Measurements from ENCODE around the gene GBP6. TPM values are rescaled to one million over a fixed set of nuclear protein-coding genes. Genes with fewer than 3 reads are reported as not detected.

Gene GBP6
- total and polyA plus RNA-seq, 4 donors, result 0.22 to 0.50 (median 0.29) TPM

DNA sequence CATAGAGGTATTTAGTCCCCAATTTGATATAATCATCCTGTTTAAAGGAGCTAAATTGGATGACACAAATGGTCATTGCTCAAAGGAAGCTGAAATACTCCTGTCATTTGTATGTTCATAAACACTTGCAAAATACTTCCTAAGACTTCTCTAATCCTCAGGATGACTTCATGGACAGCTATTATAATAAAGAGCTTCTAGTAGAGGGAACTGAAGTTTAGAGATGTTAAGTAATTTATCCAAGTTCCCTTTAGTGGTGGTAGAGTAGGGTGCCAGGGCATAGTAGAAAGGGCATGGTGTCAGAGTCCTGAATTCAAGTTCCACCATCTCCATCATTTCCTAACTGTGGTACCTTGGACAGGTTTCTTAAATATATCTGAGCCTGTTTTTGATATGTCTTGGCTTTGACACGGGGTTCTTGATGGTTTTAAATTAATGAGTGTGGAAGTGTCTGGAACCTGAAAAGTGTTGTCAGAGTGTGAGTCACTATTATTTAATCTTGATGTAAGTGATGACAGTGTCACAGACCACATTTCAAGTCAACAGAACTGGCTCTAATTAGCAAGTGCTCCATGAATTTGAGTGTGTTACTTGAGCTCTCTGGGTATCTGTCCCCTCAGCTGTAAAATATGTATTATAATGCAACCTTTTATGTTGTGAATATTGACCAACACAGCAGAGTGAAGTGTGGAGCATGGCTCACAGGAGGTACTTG, 12.1 kb upstream of the GBP6 start:
- WGBS (ENCODE audit: insufficient coverage), result 83% methylated on average over 1 of the region's 1 CpG
- H3K27ac ChIP-seq (ENCODE audit: low read depth, low read length), result no peak overlapping the region
- no peaks in the 10 kb centered on the region for H3K27me3 ChIP-seq (ENCODE audit: control insufficient read depth, insufficient read depth, low read length)
- H3K4me1 ChIP-seq (ENCODE audit: control insufficient read depth, insufficient read depth, low read length), result no peaks in the 10 kb centered on the region
- no peak for DNase-seq (ENCODE audit: low read depth in 4 of 6, low spot score in 6 of 6)
- no peaks in the 10 kb centered on the region for H3K9me3 ChIP-seq (ENCODE audit: control insufficient read depth, insufficient read depth, low read length)
- H3K36me3 ChIP-seq (ENCODE audit: control insufficient read depth, insufficient read depth, low read length), result no peaks in the 10 kb centered on the region
- H3K4me3 ChIP-seq (ENCODE audit: low read depth, low read length), result no peak overlapping the region

DNA sequence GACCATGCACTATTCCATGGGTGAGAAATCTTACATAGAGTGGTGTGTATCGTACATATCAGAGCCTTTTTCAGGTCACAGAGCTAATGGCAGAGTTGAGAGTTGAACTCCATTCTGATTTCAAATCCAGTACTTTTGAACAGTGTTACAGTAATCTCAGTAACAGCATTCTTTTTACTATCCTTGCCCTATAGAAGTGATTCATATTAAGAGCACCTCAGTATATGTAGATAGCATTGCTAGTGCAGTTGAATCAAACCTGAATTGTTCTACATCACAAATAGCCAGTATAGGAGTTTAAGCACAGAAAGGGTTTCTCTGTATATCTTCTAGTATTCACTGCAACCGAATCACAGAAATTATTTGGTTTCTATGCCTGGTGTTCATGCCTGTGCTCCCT, 11.4 kb upstream of the GBP6 start:
- WGBS (ENCODE audit: insufficient coverage), result no CpG with 5 or more reads among the region's 2 CpGs
- Histone ChIP-seq H3K9me3 (ENCODE audit: control insufficient read depth, insufficient read depth, low read length) (no peaks in the 10 kb centered on the region), H3K27ac (ENCODE audit: low read depth, low read length) (no peak overlapping the region), H3K36me3 (ENCODE audit: control insufficient read depth, insufficient read depth, low read length) (no peaks in the 10 kb centered on the region), H3K27me3 (ENCODE audit: control insufficient read depth, insufficient read depth, low read length) (no peaks in the 10 kb centered on the region), H3K4me1 (ENCODE audit: control insufficient read depth, insufficient read depth, low read length) (no peaks in the 10 kb centered on the region), H3K4me3 (ENCODE audit: low read depth, low read length) (no peak overlapping the region)
- no peak for DNase-seq (ENCODE audit: low read depth in 4 of 6, low spot score in 6 of 6)

DNA sequence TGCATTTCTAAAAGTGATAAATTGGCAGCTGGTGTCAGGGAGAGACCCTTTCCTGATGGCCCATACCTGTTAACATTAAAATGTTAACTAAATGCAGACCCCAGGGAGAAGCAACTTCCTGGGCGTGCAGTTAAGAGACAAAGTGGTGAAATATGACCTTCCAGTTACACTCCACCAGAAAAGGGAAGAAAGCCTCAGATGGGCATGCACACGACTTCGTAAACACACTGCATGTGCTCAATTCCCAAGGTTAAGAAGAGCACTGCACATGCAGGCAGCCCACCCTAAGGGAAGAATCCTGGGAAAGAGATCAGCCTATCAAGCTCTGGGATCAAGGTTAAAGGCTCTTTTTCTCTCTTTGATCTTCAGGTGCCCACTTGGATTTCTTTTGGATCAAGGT, 9.7 kb upstream of the GBP6 start:
- Histone ChIP-seq H3K27me3 (ENCODE audit: control insufficient read depth, insufficient read depth, low read length) (no peaks in the 10 kb centered on the region), H3K4me3 (ENCODE audit: low read depth, low read length) (no peak overlapping the region), H3K36me3 (ENCODE audit: control insufficient read depth, insufficient read depth, low read length) (no peaks in the 10 kb centered on the region), H3K27ac (ENCODE audit: low read depth, low read length) (no peak overlapping the region), H3K4me1 (ENCODE audit: control insufficient read depth, insufficient read depth, low read length) (no peaks in the 10 kb centered on the region), H3K9me3 (ENCODE audit: control insufficient read depth, insufficient read depth, low read length) (no peaks in the 10 kb centered on the region)
- DNase-seq (ENCODE audit: low read depth in 4 of 6, low spot score in 6 of 6), result no peak
- WGBS (ENCODE audit: insufficient coverage), result 71% methylated on average over 2 of the region's 3 CpGs

DNA sequence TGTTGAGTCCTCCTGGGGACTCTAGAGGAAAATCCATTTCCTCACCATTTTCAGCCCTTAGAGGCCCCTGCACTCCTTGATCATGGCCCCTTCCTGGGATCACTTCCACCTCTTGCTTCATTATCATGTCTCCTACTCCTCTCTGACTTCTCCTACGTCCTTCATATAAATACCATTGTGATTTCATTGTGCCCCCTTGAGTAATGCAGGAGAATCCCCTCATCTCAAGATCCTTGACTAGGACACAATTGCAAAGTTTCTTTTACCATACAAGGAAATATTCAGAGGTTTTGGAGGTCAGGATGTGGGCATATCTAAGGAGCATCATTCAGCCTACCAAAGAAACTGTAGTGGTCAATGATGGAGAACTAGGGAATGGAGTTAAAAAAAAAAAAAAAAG, 8.8 kb upstream of the GBP6 start:
- H3K4me3 ChIP-seq (ENCODE audit: low read depth, low read length), result no peak overlapping the region
- H3K9me3 ChIP-seq (ENCODE audit: control insufficient read depth, insufficient read depth, low read length), result no peaks in the 10 kb centered on the region
- WGBS (ENCODE audit: insufficient coverage), result 75% methylated on average over 1 of the region's 1 CpG
- H3K27me3 ChIP-seq (ENCODE audit: control insufficient read depth, insufficient read depth, low read length), result no peaks in the 10 kb centered on the region
- no peaks in the 10 kb centered on the region for H3K4me1 ChIP-seq (ENCODE audit: control insufficient read depth, insufficient read depth, low read length)
- DNase-seq (ENCODE audit: low read depth in 4 of 6, low spot score in 6 of 6), result no peak
- H3K27ac ChIP-seq (ENCODE audit: low read depth, low read length), result no peak overlapping the region
- H3K36me3 ChIP-seq (ENCODE audit: control insufficient read depth, insufficient read depth, low read length), result no peaks in the 10 kb centered on the region

DNA sequence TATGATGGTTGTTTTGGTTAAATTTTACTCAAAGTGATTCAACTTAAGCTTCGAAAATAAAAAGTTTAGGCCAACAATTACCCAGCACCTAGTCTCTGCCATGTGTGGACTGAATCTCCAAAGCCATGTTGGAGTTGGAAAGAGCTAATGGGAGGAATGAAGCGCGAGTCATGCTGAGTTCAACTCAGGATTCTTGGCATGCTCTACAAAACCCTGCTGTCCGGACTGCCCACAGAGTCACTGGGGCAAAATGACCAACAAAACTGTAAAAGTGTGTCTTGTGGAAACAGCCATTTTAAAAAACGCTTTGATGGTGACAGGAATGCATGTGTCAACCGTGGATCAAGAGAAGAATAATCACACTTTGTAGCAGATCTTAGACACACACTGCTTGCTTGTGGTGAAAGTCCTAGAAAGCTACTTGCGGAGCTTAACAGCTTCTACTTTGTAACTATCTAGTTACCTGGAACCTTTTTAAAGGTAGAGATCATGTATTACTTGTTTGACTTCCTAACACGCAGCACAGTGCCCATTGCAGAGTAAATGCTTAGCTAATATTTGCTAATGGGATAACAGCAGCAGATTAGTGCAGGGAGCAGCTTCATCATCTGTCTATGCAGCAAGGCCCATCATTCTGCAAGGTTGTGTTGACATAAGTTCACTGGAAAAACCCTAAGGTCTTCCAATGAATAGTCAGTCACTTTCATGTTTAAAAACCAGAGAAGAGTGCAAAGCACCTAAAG, 7.0 kb upstream of the GBP6 start:
- WGBS (ENCODE audit: insufficient coverage), result 87% methylated on average over 3 of the region's 8 CpGs
- H3K36me3 ChIP-seq (ENCODE audit: control insufficient read depth, insufficient read depth, low read length), result no peaks in the 10 kb centered on the region
- DNase-seq (ENCODE audit: low read depth in 4 of 6, low spot score in 6 of 6), result no peak

DNA sequence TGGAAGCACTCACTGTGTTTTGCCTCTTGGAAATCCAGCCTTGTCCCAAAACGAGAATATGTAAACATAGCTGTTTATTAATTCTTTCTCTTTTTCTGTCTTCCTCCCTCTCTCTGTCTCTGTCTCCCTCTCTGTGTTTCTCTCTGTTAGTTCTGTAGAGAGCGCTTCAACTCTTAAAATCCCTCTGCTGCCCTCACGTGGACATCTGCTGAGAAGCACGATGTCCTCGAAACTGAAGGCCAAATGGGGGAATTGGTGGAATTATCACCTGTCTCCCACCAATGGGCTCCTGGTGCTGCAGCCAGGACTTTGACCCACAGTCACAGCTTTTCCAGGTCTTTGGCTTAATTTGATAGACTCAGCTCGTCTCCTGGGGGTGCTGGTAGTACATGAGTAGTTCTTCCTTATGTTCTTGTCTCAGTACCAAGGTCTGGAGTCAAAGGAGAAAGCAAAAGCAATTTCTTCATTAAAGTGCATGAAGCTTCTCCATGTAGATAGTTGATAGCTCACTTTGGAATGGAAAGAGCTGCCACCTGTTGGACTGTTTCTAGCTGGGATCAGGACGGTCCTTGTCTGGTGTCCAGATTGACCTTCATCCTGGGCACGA, 5.5 kb upstream of the GBP6 start:
- Histone ChIP-seq H3K9me3 (ENCODE audit: control insufficient read depth, insufficient read depth, low read length) (no peaks in the 10 kb centered on the region), H3K4me1 (ENCODE audit: control insufficient read depth, insufficient read depth, low read length) (no peaks in the 10 kb centered on the region), H3K36me3 (ENCODE audit: control insufficient read depth, insufficient read depth, low read length) (no peaks in the 10 kb centered on the region), H3K4me3 (ENCODE audit: low read depth, low read length) (no peak overlapping the region), H3K27ac (ENCODE audit: low read depth, low read length) (no peak overlapping the region), H3K27me3 (ENCODE audit: control insufficient read depth, insufficient read depth, low read length) (no peaks in the 10 kb centered on the region)
- peak; percentile 41 to 91 (median 57) for DNase-seq (ENCODE audit: low read depth in 4 of 6, low spot score in 6 of 6)
- 48% methylated on average over 4 of the region's 8 CpGs for whole genome bisulfite sequencing (ENCODE audit: insufficient coverage)

More for the DNA sequence above, 7.0 kb upstream of the GBP6 start:
- Histone ChIP-seq H3K9me3 (ENCODE audit: control insufficient read depth, insufficient read depth, low read length) (no peaks in the 10 kb centered on the region), H3K27ac (ENCODE audit: low read depth, low read length) (no peak overlapping the region), H3K4me1 (ENCODE audit: control insufficient read depth, insufficient read depth, low read length) (no peaks in the 10 kb centered on the region), H3K27me3 (ENCODE audit: control insufficient read depth, insufficient read depth, low read length) (no peaks in the 10 kb centered on the region), H3K4me3 (ENCODE audit: low read depth, low read length) (no peak overlapping the region)

DNA sequence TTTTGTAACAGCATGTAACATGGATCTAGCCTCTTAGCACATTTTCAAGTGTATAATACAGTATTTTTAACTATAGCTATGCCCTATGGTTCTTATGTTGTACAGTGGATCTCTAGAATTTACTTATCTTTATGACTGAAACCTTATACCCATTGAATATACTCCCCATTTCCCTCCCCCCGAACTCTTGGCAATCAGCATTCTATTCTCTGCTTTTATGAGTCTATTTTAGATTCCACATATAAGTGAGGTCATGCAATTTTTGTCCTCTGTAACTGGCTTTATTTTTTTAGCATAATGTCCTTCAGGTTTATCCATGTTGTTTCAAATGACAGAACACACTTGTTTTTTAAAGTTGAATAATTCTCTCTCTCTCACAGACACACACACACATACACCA, 3.1 kb upstream of the GBP6 start:
- H3K36me3 ChIP-seq (ENCODE audit: control insufficient read depth, insufficient read depth, low read length), result no peaks in the 10 kb centered on the region
- H3K27me3 ChIP-seq (ENCODE audit: control insufficient read depth, insufficient read depth, low read length), result no peaks in the 10 kb centered on the region
- no peaks in the 10 kb centered on the region for H3K9me3 ChIP-seq (ENCODE audit: control insufficient read depth, insufficient read depth, low read length)
- no peak for DNase-seq (ENCODE audit: low read depth in 4 of 6, low spot score in 6 of 6)
- peaks cover 4% of the 10 kb centered on the region for H3K4me1 ChIP-seq (ENCODE audit: control insufficient read depth, insufficient read depth, low read length)
- no peak overlapping the region for H3K4me3 ChIP-seq (ENCODE audit: low read depth, low read length)
- no CpG with 5 or more reads among the region's 1 CpG for WGBS (ENCODE audit: insufficient coverage)
- H3K27ac ChIP-seq (ENCODE audit: low read depth, low read length), result no peak overlapping the region

DNA sequence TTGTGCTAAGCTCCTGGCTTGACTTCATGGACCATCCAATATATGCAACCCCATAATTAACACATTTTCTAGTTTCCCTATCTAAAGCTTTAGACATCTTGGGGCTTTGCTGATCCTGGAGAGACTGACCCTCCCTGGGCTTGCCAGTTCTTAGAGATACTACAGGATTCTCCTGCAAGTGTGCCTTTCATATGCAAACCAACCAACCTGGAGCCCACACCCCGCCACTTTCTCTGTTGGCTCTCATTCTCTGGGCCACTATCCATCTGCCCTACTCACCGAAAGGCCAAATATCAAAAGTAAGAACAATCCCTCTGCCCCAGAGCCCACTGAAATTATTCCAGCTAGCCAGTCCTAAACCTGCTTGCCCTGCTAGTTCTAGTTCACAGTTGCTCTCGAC, 2.2 kb upstream of the GBP6 start:
- WGBS (ENCODE audit: insufficient coverage), result 80% methylated on average over 3 of the region's 3 CpGs
- no peak overlapping the region for H3K27ac ChIP-seq (ENCODE audit: low read depth, low read length)
- H3K9me3 ChIP-seq (ENCODE audit: control insufficient read depth, insufficient read depth, low read length), result no peaks in the 10 kb centered on the region
- no peak for DNase-seq (ENCODE audit: low read depth in 4 of 6, low spot score in 6 of 6)
- peaks cover 4% of the 10 kb centered on the region for H3K4me1 ChIP-seq (ENCODE audit: control insufficient read depth, insufficient read depth, low read length)
- no peaks in the 10 kb centered on the region for H3K36me3 ChIP-seq (ENCODE audit: control insufficient read depth, insufficient read depth, low read length)
- no peaks in the 10 kb centered on the region for H3K27me3 ChIP-seq (ENCODE audit: control insufficient read depth, insufficient read depth, low read length)
- no peak overlapping the region for H3K4me3 ChIP-seq (ENCODE audit: low read depth, low read length)

DNA sequence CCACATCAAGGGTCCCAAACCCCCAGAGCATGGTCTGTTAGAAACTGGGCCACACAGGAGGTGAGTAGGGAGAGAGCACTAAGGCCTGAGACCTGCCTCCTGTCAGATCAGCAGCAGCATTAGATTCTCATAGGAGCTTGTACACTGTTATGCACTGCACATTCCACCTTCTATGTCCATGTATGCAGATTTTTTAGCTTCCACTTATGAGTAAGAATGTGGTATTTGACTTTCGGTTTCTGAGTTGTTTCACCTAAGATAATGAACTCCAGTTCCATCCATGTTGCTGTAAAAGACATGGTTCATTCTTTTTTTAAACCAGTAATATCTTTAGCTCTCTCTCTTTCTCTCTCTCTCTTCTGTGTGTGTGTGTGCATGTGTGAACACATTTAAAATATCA, 663 bp upstream of the GBP6 start:
- no peak for DNase-seq (ENCODE audit: low read depth in 4 of 6, low spot score in 6 of 6)
- H3K4me3 ChIP-seq (ENCODE audit: low read depth, low read length), result no peak overlapping the region
- H3K36me3 ChIP-seq (ENCODE audit: control insufficient read depth, insufficient read depth, low read length), result no peaks in the 10 kb centered on the region
- H3K4me1 ChIP-seq (ENCODE audit: control insufficient read depth, insufficient read depth, low read length), result peaks cover 4% of the 10 kb centered on the region
- no peak overlapping the region for H3K27ac ChIP-seq (ENCODE audit: low read depth, low read length)
- no peaks in the 10 kb centered on the region for H3K27me3 ChIP-seq (ENCODE audit: control insufficient read depth, insufficient read depth, low read length)
- no CpG with 5 or more reads among the region's 1 CpG for WGBS (ENCODE audit: insufficient coverage)
- no peaks in the 10 kb centered on the region for H3K9me3 ChIP-seq (ENCODE audit: control insufficient read depth, insufficient read depth, low read length)
